Muscle of leg (tissue), 16 donors: ENCODE data around the gene SOX3. TPM values are rescaled to one million over a fixed set of nuclear protein-coding genes. Genes with fewer than 3 reads are reported as not detected.

Experiments
- DNase-seq: peaks from one replicate; pipeline ENCODE4 v3.0.0; 2013
- H3K27ac ChIP-seq: one replicate; pipeline ENCODE4 v1.5.1; 2013; ENCODE audit warnings: mild to moderate bottlenecking, low read length, control low read depth
- H3K27me3 ChIP-seq: one replicate; pipeline ENCODE4 v1.6.1; 2013; ENCODE audit warnings: low read length; ENCODE audit not compliant: control insufficient read depth, insufficient read depth
- H3K36me3 ChIP-seq: one replicate; pipeline ENCODE4 v1.6.1; 2013; ENCODE audit warnings: low read length; ENCODE audit not compliant: control insufficient read depth, insufficient read depth
- H3K4me1 ChIP-seq: one replicate; pipeline ENCODE4 v1.6.1; 2013; ENCODE audit warnings: low read length; ENCODE audit not compliant: control insufficient read depth, insufficient read depth
- H3K4me3 ChIP-seq: one replicate; pipeline ENCODE4 v1.5.1; 2013; ENCODE audit warnings: low read length, control low read depth
- H3K9me3 ChIP-seq: replicated peaks from 2 replicates; pipeline ENCODE4 v1.6.1; 2013; ENCODE audit warnings: low read depth, low read length; ENCODE audit not compliant: control insufficient read depth
- whole genome bisulfite sequencing: methylation state at CpG from one replicate; pipeline ENCODE4 v1.1.5; 2013; ENCODE audit warnings: missing lambda C conversion rate; ENCODE audit not compliant: insufficient coverage; 5-methylcytosine and 5-hydroxymethylcytosine counted together
- long read RNA-seq, 11 donors: transcript quantifications; one replicate each; lab custom pipeline, GENCODE V29; 2026
- polyA plus RNA-seq, 8 donors: library from polyadenylated mRNA; unstranded; fragments of 120-200 nt; gene quantifications; one replicate each; pipeline versions ENCODE4 v1.2.1 to v1.2.3, GENCODE V29; 2013; ENCODE audit warnings: inconsistent platforms in 1 of 8, low replicate concordance in 1 of 8; ENCODE audit not compliant: insufficient read length in 8 of 8, insufficient read depth in 1 of 8
- total RNA-seq: library from RNA; stranded (reverse); fragments of 120-200 nt; gene quantifications from one replicate; pipeline ENCODE4 v1.2.4, GENCODE V29; 2013

SOX3 gene
- total RNA-seq = 0.04 TPM
- polyA plus RNA-seq = under 1 TPM in 6 of 8 donors, not detected in 2; 0.05 to 0.42 (median 0.16) TPM
- long read RNA-seq, donor 1 = 0 reads
- long read RNA-seq, donor 2 = 0 reads
- long read RNA-seq, donor 3 = 0 reads
- long read RNA-seq, donor 4 = 0 reads
- long read RNA-seq, donor 5 = 0 reads
- long read RNA-seq, donor 6 = 0 reads
- long read RNA-seq, donor 7, partial matches to known transcripts = 0 of 1 reads
- long read RNA-seq, donor 7, other reads (novel, unspliced or antisense) = 0 of 1 reads
- long read RNA-seq, donor 8 = 0 reads
- long read RNA-seq, donor 9 = 0 reads
- long read RNA-seq, donor 10 = 0 reads
- long read RNA-seq, donor 11 = 0 reads

- peaks cover 91% of the 10 kb centered on the region for H3K27me3 ChIP-seq
- H3K4me1 ChIP-seq = peaks cover 39% of the 10 kb centered on the region
- H3K9me3 ChIP-seq = no peaks in the 10 kb centered on the region
- no peaks in the 10 kb centered on the region for H3K36me3 ChIP-seq
- WGBS = 25% methylated on average over 81 of the region's 87 CpGs
- no peak within 1 kb of the TSS for H3K27ac ChIP-seq
- H3K4me3 ChIP-seq = no peak within 1 kb of the TSS
- no peak for DNase-seq
Observed at GRCh38 chrX:140504371-140505324, at the start of gene SOX3. SOX3 (minus strand) TSS chrX:140505069; CDS start chrX:140505060, 9 bp downstream.

GRCh38 chrX:140548985-140549384 lies 44.1 kb upstream of the SOX3 start:
- WGBS = 67% methylated on average over 1 of the region's 1 CpG
- no peak for DNase-seq
- peaks cover 5% of the 10 kb centered on the region for H3K27me3 ChIP-seq
- no peak overlapping the region for H3K27ac ChIP-seq
- H3K4me1 ChIP-seq = no peaks in the 10 kb centered on the region
- no peaks in the 10 kb centered on the region for H3K9me3 ChIP-seq
- no peaks in the 10 kb centered on the region for H3K36me3 ChIP-seq
- no peak overlapping the region for H3K4me3 ChIP-seq

DNA sequence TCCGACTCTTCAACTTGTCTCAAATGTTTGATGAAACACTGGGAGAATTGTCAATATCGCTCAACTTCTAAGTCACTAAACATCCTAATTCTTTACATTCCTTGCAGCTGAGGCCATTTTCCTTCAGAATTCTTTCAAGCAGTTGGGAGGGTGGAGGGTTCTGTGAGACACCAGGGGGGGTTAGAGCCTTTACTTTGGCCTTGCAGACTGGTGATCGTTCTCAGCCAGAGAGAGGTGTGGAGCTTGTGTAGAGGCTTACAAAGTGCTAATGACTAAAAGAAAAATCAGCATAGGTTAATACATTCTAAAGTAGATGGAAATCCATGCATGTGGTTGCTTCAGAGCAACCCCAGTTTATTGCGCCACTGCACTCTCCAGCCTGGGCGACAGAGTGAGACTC lies 21.3 kb upstream of the SOX3 start:
- H3K27me3 ChIP-seq = peaks cover 16% of the 10 kb centered on the region

DNA sequence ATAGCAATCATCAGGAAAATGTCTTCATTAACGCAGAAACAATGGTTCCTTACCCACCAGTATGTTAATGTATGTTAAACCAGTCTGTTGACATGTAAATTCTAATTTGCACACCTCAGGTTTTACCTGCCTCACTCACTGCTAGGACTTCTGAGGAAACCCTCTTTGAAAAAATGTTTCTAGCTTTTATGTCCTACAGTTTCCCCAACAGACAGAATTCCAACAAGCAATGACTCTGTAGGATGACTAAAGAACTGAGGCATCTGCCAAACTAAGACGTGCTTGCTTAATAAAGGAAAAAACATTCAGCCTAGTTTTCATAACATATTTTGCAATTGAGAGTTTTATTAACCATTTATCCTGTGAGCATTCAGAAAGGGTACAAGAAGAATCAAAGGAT lies 20.6 kb upstream of the SOX3 start:
- no peak for DNase-seq
- no peaks in the 10 kb centered on the region for H3K9me3 ChIP-seq
- no peaks in the 10 kb centered on the region for H3K4me1 ChIP-seq
- H3K36me3 ChIP-seq = no peaks in the 10 kb centered on the region
- H3K27ac ChIP-seq = no peak overlapping the region
- WGBS = no CpG with 5 or more reads among the region's 2 CpGs
- peaks cover 18% of the 10 kb centered on the region for H3K27me3 ChIP-seq
- no peak overlapping the region for H3K4me3 ChIP-seq

More for the DNA sequence above, 21.3 kb upstream of the SOX3 start:
- WGBS = 71% methylated on average over 1 of the region's 5 CpGs
- H3K36me3 ChIP-seq = no peaks in the 10 kb centered on the region
- H3K27ac ChIP-seq = no peak overlapping the region
- H3K4me1 ChIP-seq = no peaks in the 10 kb centered on the region
- DNase-seq = no peak
- no peak overlapping the region for H3K4me3 ChIP-seq
- no peaks in the 10 kb centered on the region for H3K9me3 ChIP-seq

DNA sequence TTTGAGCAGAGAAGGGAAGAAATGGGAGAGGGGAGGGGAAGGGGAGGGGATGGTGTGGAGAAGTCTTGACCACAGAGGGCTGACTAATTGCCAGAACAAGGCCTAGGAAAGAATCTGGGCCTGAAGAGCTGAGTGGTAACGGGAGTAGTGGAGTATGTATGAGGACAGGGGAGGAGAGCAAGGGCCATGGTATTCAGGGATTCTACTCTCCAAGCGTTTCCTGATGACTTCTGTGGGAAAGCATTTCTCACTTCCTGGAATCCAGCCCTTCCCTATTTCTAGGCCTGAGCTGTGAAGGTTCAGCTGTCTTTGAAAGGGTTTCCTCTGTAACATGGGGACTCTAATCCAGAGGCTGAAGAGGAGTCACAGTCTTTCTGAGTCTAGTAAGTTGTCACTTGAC lies 19.7 kb upstream of the SOX3 start:
- Histone ChIP-seq H3K9me3 (no peaks in the 10 kb centered on the region), H3K4me3 (no peak overlapping the region), H3K27me3 (peaks cover 23% of the 10 kb centered on the region), H3K4me1 (no peaks in the 10 kb centered on the region), H3K36me3 (no peaks in the 10 kb centered on the region), H3K27ac (no peak overlapping the region)
- DNase-seq = no peak
- WGBS = 33% methylated on average over 1 of the region's 2 CpGs

DNA sequence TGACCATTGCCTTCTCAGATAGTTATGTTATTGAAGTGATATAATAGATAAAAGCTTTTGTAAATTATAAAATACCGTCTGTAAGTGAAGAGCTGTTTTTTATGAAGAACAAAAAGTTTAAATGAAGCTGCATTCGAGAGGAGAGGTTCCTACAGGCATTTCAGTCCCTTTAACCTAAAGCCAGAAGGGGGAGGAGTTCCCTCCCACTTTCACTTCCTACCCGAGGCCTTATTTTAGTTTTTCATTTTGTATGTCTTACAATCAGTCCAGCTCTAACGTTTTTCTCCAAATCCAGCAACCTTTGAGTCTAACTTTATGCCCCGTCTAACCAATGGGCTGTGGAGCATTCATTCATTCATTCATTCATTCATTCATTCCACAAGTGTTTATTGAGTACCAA lies 16.5 kb upstream of the SOX3 start:
- no peaks in the 10 kb centered on the region for H3K36me3 ChIP-seq
- H3K27me3 ChIP-seq = peaks cover 26% of the 10 kb centered on the region
- H3K4me3 ChIP-seq = no peak overlapping the region
- no peaks in the 10 kb centered on the region for H3K4me1 ChIP-seq
- no peak for DNase-seq
- H3K9me3 ChIP-seq = no peaks in the 10 kb centered on the region
- no peak overlapping the region for H3K27ac ChIP-seq
- 0% methylated on average over 1 of the region's 5 CpGs for WGBS

GRCh38 chrX:140514554-140514953 lies 9.7 kb upstream of the SOX3 start:
- no CpG with 5 or more reads among the region's 1 CpG for WGBS
- no peak overlapping the region for H3K27ac ChIP-seq
- H3K9me3 ChIP-seq = no peaks in the 10 kb centered on the region
- peaks cover 45% of the 10 kb centered on the region for H3K27me3 ChIP-seq
- H3K36me3 ChIP-seq = no peaks in the 10 kb centered on the region
- no peak for DNase-seq
- H3K4me1 ChIP-seq = no peaks in the 10 kb centered on the region
- H3K4me3 ChIP-seq = no peak overlapping the region

GRCh38 chrX:140510895-140511295 lies 6.0 kb upstream of the SOX3 start:
- Histone ChIP-seq H3K4me1 (peaks cover 20% of the 10 kb centered on the region), H3K4me3 (no peak overlapping the region), H3K9me3 (no peaks in the 10 kb centered on the region), H3K36me3 (no peaks in the 10 kb centered on the region), H3K27me3 (peaks cover 72% of the 10 kb centered on the region), H3K27ac (no peak overlapping the region)
- 23% methylated on average over 42 of the region's 42 CpGs for WGBS
- DNase-seq = no peak

- WGBS = 40% methylated on average over 1 of the region's 12 CpGs
- Histone ChIP-seq H3K36me3 (no peaks in the 10 kb centered on the region), H3K27ac (no peak overlapping the region)
Observed at GRCh38 chrX:140510306-140510676, 5.4 kb upstream of the SOX3 start.

More at GRCh38 chrX:140510306-140510676, 5.4 kb upstream of the SOX3 start:
- peaks cover 79% of the 10 kb centered on the region for H3K27me3 ChIP-seq
- DNase-seq = no peak
- H3K9me3 ChIP-seq = no peaks in the 10 kb centered on the region
- H3K4me3 ChIP-seq = no peak overlapping the region
- H3K4me1 ChIP-seq = peaks cover 26% of the 10 kb centered on the region
